Suprapubic skin (tissue), 4 donors: Measurements from ENCODE around the gene RRAD.

ENCODE experiments used
- EP300 ChIP-seq: sonication (generic); formaldehyde crosslinking; IDR thresholded peaks from one replicate; pipeline ENCODE4 v1.6.1; 2017; ENCODE audit warnings: antibody characterized with exemption
- POLR2A ChIP-seq, 2 donors: fragments of 450-650 bp; IDR thresholded peaks; one replicate each; pipeline ENCODE4 v1.6.1; 2017; ENCODE audit warnings: antibody characterized with exemption in 2 of 2, mild to moderate bottlenecking in 2 of 2, moderate library complexity in 2 of 2
- POLR2AphosphoS5 ChIP-seq, 3 donors: sonication (generic); formaldehyde crosslinking; IDR thresholded peaks; one replicate each; pipeline ENCODE4 v1.6.1; 2017; ENCODE audit warnings: antibody characterized with exemption in 3 of 3
- TF ChIP-seq, protein P1 (sequence below), 2 donors: fragments of 200-600 bp in 1 of 2; fragments of 450-650 bp in 1 of 2; sonication (generic) in 1 of 2; IDR thresholded peaks; one replicate each; pipeline ENCODE4 v1.5.1; 2016 to 2019; ENCODE audit warnings: antibody characterized with exemption in 2 of 2, mild to moderate bottlenecking in 1 of 2, moderate library complexity in 1 of 2

DNA sequence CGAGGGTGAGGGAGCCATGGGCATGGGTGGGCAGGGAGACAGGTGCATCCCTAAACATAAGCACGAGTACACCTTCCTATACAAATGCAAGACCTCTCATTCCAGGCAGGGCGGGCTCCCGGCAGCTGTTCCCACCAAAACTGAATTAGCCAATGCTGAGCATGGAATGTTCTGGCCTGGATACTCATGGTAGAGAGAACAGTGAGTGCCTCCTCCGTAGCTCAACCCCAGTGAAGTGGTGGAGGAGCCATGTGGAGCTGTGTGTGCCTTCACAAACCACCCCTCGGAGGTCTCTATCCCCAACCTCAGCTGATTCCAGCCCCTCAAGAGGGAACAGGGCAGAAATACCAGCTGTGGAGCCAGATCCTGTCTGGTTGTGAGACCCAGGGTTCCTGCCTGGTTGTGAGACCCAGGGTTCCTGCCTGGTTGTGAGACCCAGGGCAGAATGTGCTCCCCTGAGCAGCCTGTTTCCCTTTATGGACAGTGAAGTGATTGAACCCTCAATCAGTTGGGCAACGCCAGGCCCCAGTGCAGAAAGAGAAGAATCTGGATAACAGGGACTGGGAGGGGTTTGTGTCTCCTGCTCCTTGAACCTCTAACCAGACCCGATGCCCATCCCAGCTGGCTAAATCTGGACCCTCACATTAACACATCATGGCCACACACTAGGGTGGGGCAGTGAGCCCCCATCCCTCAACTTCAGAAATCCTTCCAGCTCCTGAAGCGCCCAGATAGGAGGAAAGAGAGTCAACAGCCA lies 4.2 kb downstream of the RRAD start:
- no peak for TF ChIP-seq POLR2A (IDR thresholded peaks at IDR 0.05)
- TF ChIP-seq, protein P1, sequence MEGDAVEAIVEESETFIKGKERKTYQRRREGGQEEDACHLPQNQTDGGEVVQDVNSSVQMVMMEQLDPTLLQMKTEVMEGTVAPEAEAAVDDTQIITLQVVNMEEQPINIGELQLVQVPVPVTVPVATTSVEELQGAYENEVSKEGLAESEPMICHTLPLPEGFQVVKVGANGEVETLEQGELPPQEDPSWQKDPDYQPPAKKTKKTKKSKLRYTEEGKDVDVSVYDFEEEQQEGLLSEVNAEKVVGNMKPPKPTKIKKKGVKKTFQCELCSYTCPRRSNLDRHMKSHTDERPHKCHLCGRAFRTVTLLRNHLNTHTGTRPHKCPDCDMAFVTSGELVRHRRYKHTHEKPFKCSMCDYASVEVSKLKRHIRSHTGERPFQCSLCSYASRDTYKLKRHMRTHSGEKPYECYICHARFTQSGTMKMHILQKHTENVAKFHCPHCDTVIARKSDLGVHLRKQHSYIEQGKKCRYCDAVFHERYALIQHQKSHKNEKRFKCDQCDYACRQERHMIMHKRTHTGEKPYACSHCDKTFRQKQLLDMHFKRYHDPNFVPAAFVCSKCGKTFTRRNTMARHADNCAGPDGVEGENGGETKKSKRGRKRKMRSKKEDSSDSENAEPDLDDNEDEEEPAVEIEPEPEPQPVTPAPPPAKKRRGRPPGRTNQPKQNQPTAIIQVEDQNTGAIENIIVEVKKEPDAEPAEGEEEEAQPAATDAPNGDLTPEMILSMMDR (IDR thresholded peaks at IDR 0.05) = no peak
- TF ChIP-seq EP300 = no peak
- TF ChIP-seq POLR2AphosphoS5 (IDR thresholded peaks at IDR 0.05) = no peak
